Measurements from ENCODE around the gene NSMCE1.

Gene NSMCE1

DNA sequence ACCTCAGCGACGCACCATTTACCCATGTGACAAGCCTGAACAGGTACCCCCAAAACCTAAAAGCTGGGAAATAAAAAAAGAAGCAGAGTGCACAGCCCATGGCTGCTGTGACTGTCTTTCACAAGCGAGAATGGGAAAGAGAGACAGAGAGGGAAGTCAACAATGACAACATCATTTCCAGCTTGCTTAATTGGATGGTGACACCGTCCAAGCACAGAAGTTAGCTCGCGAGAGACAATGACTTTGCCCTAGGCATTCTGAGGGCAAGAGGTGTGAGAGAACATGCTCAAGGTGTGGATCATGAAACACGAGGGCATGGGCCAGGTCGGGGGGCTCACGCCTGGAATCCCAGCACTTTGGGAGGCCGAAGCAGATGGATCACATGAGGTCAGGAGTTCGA lies 19.3 kb upstream of the NSMCE1 start:
- TF ChIP-seq, protein P1, sequence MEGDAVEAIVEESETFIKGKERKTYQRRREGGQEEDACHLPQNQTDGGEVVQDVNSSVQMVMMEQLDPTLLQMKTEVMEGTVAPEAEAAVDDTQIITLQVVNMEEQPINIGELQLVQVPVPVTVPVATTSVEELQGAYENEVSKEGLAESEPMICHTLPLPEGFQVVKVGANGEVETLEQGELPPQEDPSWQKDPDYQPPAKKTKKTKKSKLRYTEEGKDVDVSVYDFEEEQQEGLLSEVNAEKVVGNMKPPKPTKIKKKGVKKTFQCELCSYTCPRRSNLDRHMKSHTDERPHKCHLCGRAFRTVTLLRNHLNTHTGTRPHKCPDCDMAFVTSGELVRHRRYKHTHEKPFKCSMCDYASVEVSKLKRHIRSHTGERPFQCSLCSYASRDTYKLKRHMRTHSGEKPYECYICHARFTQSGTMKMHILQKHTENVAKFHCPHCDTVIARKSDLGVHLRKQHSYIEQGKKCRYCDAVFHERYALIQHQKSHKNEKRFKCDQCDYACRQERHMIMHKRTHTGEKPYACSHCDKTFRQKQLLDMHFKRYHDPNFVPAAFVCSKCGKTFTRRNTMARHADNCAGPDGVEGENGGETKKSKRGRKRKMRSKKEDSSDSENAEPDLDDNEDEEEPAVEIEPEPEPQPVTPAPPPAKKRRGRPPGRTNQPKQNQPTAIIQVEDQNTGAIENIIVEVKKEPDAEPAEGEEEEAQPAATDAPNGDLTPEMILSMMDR (IDR thresholded peaks at IDR 0.05): no peak
- H3K9me3 Mint-ChIP-seq: peaks cover 3% of the 10 kb centered on the region
- H3K4me1 Mint-ChIP-seq: peaks cover 14% of the 10 kb centered on the region

DNA sequence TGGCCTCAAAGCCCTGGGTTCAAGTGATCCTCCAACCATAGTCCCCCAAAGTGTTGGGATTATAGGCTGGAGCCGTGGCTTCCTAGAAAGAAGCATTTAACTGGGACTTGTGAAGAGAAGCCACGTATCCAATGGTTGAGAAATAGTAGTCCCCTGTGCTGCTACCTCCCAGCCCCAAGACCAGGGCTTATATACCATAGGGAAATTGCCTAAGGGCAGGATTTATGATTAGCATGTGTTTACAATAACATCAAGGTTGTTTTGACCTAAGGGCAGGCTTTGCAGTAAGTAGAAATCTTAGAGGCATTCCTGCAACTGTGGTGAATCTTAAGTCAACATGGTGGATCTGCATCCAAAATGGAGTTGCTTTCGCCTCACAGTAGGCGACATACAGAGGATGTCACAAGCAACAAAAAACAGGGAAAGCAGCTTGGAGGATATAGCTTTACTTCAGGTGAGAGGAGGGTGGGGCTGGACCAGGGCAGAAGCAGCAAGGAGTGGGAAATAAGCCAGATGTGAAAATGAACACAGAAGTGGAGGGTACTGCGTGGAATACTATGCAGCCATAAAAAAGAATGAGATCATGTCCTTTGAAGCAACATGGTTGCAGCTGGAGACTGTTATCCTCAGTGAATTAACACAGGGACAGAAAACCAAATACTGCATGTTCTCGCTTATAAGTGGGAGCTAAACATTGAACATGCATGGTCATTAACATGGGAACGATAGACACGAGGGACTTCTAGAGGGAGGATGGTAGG lies 18.7 kb upstream of the NSMCE1 start:
- Mint-ChIP-seq H3K4me3 (no peak overlapping the region), H3K27me3 (ENCODE audit: low read depth, poor library complexity) (no peaks in the 10 kb centered on the region)
- DNase-seq: no peak

More for the DNA sequence above, 19.3 kb upstream of the NSMCE1 start:
- Mint-ChIP-seq H3K36me3 (ENCODE audit: low read depth) (no peaks in the 10 kb centered on the region), H3K4me3 (no peak overlapping the region), H3K27me3 (ENCODE audit: low read depth, poor library complexity) (no peaks in the 10 kb centered on the region), H3K27ac (no peak overlapping the region)
- DNase-seq: no peak

DNA sequence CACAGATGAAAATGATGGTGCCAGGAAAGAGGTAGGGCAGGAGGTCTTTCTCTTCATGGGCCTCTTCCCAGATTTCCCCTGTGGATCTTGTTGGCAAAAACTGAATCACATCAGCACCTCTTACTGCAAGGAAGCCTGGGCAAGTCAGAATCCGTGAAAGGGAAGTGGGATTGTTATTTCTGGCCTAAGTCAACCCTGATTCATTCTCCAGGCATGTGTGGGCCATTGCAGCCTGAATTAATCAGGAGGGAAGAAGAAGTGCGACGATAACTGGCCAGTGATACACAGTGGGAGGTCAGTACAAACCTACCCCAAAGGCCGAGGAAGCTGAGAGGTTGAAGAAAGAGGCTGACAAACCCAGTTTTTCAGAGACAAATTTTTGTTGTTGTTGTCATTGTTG lies 17.9 kb upstream of the NSMCE1 start:
- Mint-ChIP-seq H3K4me1 (peaks cover 14% of the 10 kb centered on the region), H3K4me3 (no peak overlapping the region), H3K36me3 (ENCODE audit: low read depth) (no peaks in the 10 kb centered on the region), H3K9me3 (peaks cover 3% of the 10 kb centered on the region), H3K27me3 (ENCODE audit: low read depth, poor library complexity) (no peaks in the 10 kb centered on the region), H3K27ac (no peak overlapping the region)
- TF ChIP-seq, protein P1 (IDR thresholded peaks at IDR 0.05): no peak
- DNase-seq: no peak

More for the DNA sequence above, 18.7 kb upstream of the NSMCE1 start:
- TF ChIP-seq, protein P1 (IDR thresholded peaks at IDR 0.05): no peak
- Mint-ChIP-seq H3K4me1 (peaks cover 14% of the 10 kb centered on the region), H3K9me3 (peaks cover 3% of the 10 kb centered on the region), H3K36me3 (ENCODE audit: low read depth) (no peaks in the 10 kb centered on the region), H3K27ac (no peak overlapping the region)

DNA sequence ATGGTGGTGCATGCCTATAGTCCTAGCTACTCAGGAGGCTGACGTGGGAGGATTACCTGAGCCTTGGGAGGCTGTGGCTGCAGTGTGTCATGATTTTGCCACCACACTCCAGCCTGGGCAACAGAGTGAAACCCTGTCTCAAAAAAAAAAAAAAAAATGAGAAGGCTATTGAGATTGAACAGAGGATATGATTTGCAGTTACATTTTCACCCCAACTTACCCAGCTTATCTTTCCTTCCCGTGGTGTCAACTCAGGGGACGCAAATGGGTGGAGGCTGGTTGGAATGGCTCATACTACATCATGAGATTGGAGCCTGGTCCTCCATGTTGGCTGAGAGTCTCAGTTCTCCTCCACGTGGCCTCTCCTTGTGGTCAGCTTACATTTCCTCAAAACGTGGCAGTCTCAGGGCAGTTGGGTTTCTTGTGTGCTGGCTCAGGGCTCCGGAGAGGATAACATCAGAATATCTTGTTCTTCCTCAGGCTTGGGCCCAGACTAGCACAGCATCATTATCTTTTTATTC lies 17.2 kb upstream of the NSMCE1 start:
- Mint-ChIP-seq H3K4me1 (peaks cover 14% of the 10 kb centered on the region), H3K27ac (peak overlapping the region; percentile 76), H3K36me3 (ENCODE audit: low read depth) (no peaks in the 10 kb centered on the region), H3K4me3 (no peak overlapping the region), H3K27me3 (ENCODE audit: low read depth, poor library complexity) (no peaks in the 10 kb centered on the region), H3K9me3 (peaks cover 3% of the 10 kb centered on the region)
- DNase-seq: no peak
- TF ChIP-seq, protein P1 (IDR thresholded peaks at IDR 0.05): no peak

DNA sequence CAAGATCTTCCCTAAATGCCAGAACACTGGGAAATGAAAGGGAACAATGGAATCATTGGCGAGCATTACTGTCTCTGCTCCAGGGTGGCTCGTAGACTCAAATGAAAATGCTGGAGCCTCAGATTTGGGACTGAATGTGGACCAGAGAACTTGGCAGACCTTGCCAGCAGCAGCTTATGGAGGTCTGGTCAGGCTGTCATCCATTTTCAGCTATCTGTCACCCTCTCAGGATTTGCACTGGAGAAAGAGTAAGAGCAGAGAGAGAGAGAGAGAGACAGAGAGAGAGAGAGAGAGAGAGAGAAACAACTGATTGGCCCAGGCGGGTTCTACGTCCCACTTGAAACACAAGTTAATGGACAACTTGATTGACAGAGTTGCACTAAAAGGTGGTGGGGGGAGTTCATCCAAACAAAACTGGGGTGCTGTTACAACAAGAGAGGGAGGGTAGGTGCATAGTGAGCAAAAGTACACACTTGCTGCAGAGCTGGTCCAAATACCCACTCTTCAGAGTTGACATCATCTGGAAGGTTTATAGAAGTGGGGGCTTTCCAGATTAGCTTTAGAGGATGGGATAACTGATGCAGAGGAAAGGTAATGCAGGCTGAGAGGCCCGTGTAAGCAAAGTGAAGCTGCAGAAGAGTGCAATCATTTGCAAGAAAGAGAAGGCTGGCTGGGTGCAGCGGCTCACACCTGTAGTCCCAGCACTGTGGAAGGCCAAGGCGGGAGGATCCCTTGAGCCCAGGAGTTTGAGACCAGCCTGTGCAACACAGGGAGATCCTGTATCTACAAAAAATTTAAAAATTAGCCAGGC lies 16.5 kb upstream of the NSMCE1 start:
- Mint-ChIP-seq H3K9me3 (peaks cover 3% of the 10 kb centered on the region), H3K36me3 (ENCODE audit: low read depth) (no peaks in the 10 kb centered on the region), H3K4me1 (peaks cover 14% of the 10 kb centered on the region), H3K27ac (no peak overlapping the region), H3K4me3 (no peak overlapping the region), H3K27me3 (ENCODE audit: low read depth, poor library complexity) (no peaks in the 10 kb centered on the region)
- no peak for DNase-seq
- TF ChIP-seq, protein P1 (IDR thresholded peaks at IDR 0.05): no peak

All from nephron progenitor cell (in vitro differentiated cells).